ENCODE data around the gene APOF.

- TF ChIP-seq CTCF (IDR thresholded peaks at IDR 0.05; ENCODE audit: insufficient read depth, low read length) (no peak), GABPA (IDR thresholded peaks at IDR 0.05; ENCODE audit: low read depth) (0 out of 2 replicates have a peak, but pooled peaks have one; percentile 50), POLR2AphosphoS5 (IDR thresholded peaks at IDR 0.05; ENCODE audit: low read depth) (peak; percentile 71), REST (IDR thresholded peaks at IDR 0.05; ENCODE audit: insufficient replicate concordance, low read depth) (peak; percentile 46)
These were observed 46.8 kb downstream of the APOF start, which contains the start of gene CNPY2 for GRCh38 chr12:56315622-56316473.

All from HL-60 (cell line).